Stimulated activated CD4-positive, alpha-beta T cell treated with anti-CD3 and anti-CD28 coated beads, TNF-alpha, amount 100 ng/mL, for 4 hours (primary cell): ENCODE measurements around the gene PPP2R2B.
A peak's percentile ranks its signal among the peaks of the same experiment; 100 is the strongest.

Experiments used
- DNase-seq, 3 experiments: peaks; one replicate each; pipeline ENCODE4 v3.0.0-alpha.2; 2020; ENCODE audit warnings: low read depth in 3 of 3

The PPP2R2B gene

GRCh38 chr5:146781157-146781556 is 97.4 kb downstream of the PPP2R2B start:
- DNase-seq, result no peak

- DNase-seq, result no peak
These were observed 99.2 kb downstream of the PPP2R2B start for GRCh38 chr5:146779211-146779869.

DNA sequence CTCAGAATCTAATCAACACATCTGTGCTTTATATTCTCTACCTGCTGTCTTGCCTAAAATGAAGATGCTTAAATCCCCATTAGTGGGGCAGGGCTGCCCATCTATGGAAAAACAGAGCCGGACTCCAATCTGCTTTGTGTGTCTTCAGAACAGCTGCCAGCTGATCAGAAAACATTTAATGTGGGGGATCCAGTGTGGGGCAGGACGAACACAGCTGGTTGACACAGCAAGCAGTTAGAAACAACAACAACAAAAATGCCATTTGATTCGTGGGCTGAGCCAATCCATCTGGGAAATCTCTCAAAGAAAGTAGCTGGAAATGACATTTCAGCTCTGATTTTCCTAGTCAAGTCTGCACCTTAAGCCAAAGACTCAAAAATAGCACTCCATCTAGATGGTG is 99.8 kb downstream of the PPP2R2B start:
- no peak for DNase-seq

DNA sequence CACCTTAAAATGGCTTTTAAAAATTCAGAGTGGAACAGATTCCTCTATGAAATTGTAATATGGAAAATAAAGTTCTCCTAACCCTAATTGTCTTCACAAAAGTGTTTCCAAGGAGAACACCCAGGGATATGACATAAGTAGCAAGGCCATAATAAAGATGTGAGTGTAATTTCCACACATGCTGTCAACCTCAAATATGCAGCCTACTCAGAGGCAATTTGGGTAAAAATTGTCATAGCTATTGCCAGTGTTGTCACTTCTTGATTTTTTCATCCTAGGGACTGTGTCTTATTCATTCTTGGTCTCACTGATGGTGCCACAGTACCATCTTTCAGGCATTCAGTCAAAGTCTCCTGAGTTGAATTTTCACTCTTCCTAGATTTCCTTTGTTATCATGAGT is 100.3 kb downstream of the PPP2R2B start:
- DNase-seq, result no peak

GRCh38 chr5:146772881-146773466 is 105.6 kb downstream of the PPP2R2B start:
- no peak for DNase-seq

- DNase-seq, result no peak
These were observed 107.6 kb downstream of the PPP2R2B start for GRCh38 chr5:146770980-146771379.

DNA sequence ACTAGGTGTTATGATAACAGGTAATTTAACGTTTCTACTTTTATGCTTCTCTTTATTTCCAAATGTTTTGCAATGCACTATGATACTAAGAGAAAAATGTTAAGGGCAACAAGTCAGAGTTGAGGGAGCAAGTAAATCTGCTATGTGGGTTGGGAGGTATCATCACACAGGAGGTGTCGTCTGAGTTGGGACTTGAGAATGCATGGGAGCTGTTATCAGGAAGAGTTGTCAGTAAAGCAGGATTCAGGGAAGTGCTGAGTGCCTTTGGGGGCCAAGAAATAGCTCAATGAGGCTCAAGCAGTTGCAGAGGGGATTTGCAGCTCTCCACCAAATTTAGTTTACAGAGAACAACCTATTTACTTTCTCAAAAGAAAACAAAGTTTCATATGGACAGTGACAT is 108.0 kb downstream of the PPP2R2B start:
- DNase-seq, result no peak

GRCh38 chr5:146767534-146767933 is 111.0 kb downstream of the PPP2R2B start:
- DNase-seq, result no peak

- DNase-seq, result no peak
These were observed 112.5 kb downstream of the PPP2R2B start for GRCh38 chr5:146766013-146766412.

GRCh38 chr5:146765089-146765832 is 113.3 kb downstream of the PPP2R2B start:
- no peak for DNase-seq

DNA sequence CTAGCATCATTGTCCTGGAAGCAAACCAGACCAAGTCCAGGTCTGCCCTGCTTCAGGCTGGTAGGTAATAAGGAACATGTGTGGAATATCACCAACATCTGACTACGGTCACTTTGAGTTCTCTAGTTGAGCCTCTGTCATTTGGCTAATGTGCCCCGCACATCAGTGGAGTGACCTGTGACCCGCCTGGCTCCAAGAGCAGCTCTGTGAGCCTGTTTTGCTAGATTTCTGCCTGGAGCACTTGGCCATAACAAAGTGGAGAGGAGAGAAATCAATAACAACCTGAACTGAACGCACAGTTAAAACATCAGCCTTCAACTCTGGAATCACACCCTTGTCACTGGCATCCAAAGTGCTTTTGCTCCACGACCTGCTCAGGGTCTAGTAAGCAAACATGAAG is 115.7 kb downstream of the PPP2R2B start:
- no peak for DNase-seq

DNA sequence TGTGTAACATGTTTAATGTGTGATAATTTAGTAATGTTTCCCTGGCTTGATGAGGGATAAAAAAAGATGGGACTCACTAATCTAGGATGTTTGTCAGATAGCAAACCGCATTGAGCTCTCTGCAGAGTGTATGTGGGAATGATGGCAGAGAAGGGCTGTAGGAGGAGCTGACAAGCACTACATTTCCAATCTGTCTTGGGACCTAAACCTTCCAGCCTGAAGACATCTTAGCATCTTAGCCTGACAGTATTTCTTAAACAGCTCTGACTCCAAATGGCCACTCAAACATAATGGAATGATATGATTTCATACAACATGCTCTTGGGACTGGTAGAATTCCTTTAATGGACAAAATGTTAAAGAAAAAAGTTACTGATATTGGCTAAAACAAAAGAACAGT is 116.7 kb downstream of the PPP2R2B start:
- DNase-seq, result no peak

DNA sequence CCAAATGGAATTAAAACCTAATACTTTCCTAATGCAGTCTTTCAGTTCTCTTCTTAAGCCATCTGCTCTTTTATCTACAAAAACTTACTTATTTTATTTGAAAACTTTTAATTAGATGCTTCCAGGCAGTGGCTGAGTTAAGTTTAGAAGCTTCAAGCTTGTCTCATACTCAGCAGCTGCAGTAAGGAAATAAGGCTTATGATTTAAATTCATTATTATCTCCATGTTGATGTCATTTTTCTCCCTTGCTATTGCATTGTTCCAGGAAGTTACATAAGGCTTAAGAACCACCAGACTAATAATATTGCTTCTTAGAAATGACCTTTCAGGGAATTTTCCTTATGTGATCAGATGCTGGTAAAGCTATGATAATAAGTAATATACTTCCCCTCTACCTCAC is 119.6 kb downstream of the PPP2R2B start:
- DNase-seq, result no peak

DNA sequence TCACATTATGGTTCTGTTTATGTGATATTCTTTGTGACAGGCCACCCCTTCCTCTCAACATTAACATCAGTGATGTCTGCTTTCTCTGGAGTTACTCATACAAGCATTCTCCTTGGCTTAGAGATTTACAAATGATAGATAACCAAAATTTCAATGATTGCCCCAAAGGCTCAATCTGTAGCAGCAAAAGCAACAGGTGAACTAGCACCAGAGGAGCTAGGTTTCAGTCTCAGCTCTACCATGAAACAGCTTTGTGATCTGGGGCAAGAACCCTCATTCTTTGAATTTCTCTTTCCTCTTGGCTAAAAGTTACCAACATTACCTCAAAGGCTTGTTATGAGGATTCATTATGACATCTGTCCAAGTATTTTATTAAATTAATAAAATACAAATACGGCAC is 120.5 kb downstream of the PPP2R2B start:
- DNase-seq, result no peak

GRCh38 chr5:146756546-146756945 is 122.0 kb downstream of the PPP2R2B start:
- DNase-seq, result no peak

DNA sequence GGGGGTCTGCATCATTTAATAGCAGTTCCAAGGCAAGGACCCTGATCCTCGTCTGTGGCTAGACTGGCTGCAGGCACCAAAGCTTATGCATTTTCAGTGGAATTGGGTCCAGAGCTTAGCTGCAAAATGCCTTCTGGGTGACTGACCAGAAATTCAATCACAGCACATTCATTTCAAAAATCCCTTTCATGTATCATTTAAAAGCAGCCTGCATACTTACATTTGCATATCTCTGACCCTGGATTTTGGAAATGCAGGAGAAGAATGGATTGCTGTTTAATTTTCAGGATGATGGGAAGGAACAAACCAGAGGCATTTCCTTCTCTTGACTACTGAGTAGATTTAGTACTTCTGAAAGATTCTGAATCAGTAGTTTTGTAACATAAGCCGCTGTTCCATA is 122.8 kb downstream of the PPP2R2B start:
- DNase-seq, result no peak

DNA sequence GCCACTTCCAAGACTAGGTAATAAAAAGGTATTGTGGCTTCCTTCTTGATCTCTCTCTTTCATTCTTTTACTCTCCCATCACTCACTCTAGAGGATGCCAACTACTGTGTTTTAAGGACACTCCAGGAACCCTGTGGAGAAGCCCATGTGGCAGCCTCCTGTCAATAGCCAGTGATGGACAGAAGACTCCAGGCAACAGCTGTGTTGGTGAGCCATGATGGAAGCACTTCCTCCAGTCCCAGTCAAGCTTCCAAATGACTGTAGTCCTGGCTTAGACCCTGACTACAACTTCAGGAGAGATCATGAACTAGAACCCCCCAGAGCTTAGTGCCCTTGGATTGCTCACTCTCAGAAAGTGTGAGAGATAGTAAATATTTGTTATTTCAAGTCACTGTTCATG is 123.9 kb downstream of the PPP2R2B start:
- DNase-seq, result no peak

DNA sequence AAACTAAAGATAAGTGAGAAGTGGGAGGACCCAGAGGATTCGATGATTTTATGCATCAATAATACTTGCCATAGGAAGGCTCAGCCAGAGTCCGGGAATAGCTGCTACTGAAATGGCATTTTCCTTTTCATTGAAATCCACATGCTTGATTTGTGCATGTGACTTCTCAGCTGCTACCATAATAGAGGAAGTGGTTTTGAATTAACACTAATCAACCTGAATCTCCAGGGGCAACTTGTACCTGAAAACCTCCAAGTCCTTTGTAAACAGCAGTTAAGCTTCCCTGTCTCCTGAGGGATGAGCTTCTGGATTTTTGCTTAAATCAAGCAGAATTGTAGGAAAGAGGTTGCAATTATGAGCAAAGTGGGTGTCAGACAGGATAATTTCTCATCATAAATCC is 124.9 kb downstream of the PPP2R2B start:
- no peak for DNase-seq

GRCh38 chr5:146751781-146752401 is 126.7 kb downstream of the PPP2R2B start:
- peak in 2 of 3 experiments; percentile 2 to 5 for DNase-seq

- no peak for DNase-seq
These were observed 127.5 kb downstream of the PPP2R2B start for GRCh38 chr5:146751054-146751453.

GRCh38 chr5:146748533-146748932 is 130.0 kb downstream of the PPP2R2B start:
- no peak for DNase-seq

GRCh38 chr5:146745931-146746577 is 132.5 kb downstream of the PPP2R2B start:
- DNase-seq, result no peak
